ENCODE data around the gene ADGRV1. TPM values are rescaled to one million over a fixed set of nuclear protein-coding genes. Genes with fewer than 3 reads are reported as not detected.

ADGRV1 gene
- total RNA-seq, 1 experiment from 2014 or later, result 64.8 TPM

DNA sequence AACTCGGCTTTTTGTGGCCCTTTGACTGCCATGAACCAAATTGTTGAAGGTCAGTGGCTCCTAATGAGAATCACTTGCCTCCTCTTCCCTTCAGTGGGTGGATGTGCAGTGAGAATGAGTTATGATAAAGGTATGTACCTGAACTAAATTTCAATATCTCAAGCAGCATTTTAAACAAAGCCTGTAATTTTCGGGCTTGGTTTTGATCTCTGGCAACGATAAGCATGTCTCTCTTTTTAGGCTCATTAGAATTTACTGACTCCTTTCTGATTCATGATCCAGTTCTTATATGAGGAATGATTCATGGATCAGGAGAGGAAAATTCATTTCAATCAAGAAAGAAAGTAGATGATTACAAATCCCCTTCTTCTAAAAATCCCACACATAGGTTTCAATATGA, 519.0 kb downstream of the ADGRV1 start:
- Histone ChIP-seq H3K27ac (ENCODE audit: insufficient read length, low read depth, low read length) (no peak overlapping the region), H4K8ac (replicated peaks; ENCODE audit: insufficient read length, low read depth, low read length) (no peak overlapping the region), H3K9me3 (ENCODE audit: control insufficient read depth, low read depth, low read length) (no peaks in the 10 kb centered on the region), H2AK5ac (ENCODE audit: insufficient read length, low read length) (no peak overlapping the region), H3K9ac (ENCODE audit: extremely low read depth, insufficient read length, low read length) (no peak overlapping the region), H3T11ph (ENCODE audit: low read length) (no peak overlapping the region), H3K14ac (ENCODE audit: insufficient read depth, low read length) (no peak overlapping the region), H2BK15ac (ENCODE audit: low read depth, low read length) (no peak overlapping the region), H3K23ac (ENCODE audit: insufficient read length, low read depth, low read length) (no peak overlapping the region), H3K4me2 (ENCODE audit: insufficient read depth, insufficient read length, low read length) (no peak overlapping the region), H4K91ac (ENCODE audit: insufficient read length, low read depth, low read length) (no peak overlapping the region), H3K79me2 (ENCODE audit: insufficient read depth, low read length) (no peaks in the 10 kb centered on the region), H3K79me1 (ENCODE audit: insufficient read depth, low read depth, low read length, poor library complexity, severe bottlenecking) (no peaks in the 10 kb centered on the region), H2BK5ac (ENCODE audit: insufficient read length, low read length) (no peak overlapping the region), H3K18ac (ENCODE audit: insufficient read length, low read depth, low read length) (no peak overlapping the region), H2AFZ (ENCODE audit: low read length) (no peak overlapping the region), H4K20me1 (ENCODE audit: control insufficient read depth, insufficient read depth, insufficient read length) (no peaks in the 10 kb centered on the region), H3K23me2 (ENCODE audit: insufficient read length, low read depth, low read length, poor library complexity, severe bottlenecking) (no peaks in the 10 kb centered on the region), H4K5ac (ENCODE audit: insufficient read length, low read depth, low read length) (no peak overlapping the region), H3K4ac (ENCODE audit: low read depth, low read length) (no peak overlapping the region), H3K27me3 (ENCODE audit: insufficient read depth, low read length) (no peaks in the 10 kb centered on the region), H2BK12ac (ENCODE audit: insufficient read length, low read depth, low read length) (no peak overlapping the region), H2BK120ac (ENCODE audit: low read depth, low read length, poor library complexity, severe bottlenecking) (no peak overlapping the region), H3K56ac (ENCODE audit: insufficient read length, low read depth, low read length) (no peak overlapping the region), H2BK20ac (ENCODE audit: low read depth, low read length, poor library complexity, severe bottlenecking) (no peak overlapping the region), H3K4me1 (ENCODE audit: insufficient read depth, low read length) (no peaks in the 10 kb centered on the region)
- H3K4me1 Mint-ChIP-seq, result no peaks in the 10 kb centered on the region
- no peak overlapping the region for H3K4me3 Mint-ChIP-seq
- H3K27ac Mint-ChIP-seq, result no peak overlapping the region
- no peaks in the 10 kb centered on the region for H3K27me3 Mint-ChIP-seq (ENCODE audit: low read depth)
- H3K36me3 Mint-ChIP-seq (ENCODE audit: insufficient read depth in 1 of 3, low read depth in 3 of 3), result peaks cover 5 to 14% (median 12%) of the 10 kb centered on the region in 3 experiments; a peak in 6 of 7 replicates
- no peaks in the 10 kb centered on the region for H3K9me3 Mint-ChIP-seq
- WGBS (ENCODE audit: extremely low coverage, insufficient read length, low lambda C conversion rate), result no CpG with 5 or more reads among the region's 3 CpGs
- DNase-seq, result no peak
- TF ChIP-seq, protein P1, sequence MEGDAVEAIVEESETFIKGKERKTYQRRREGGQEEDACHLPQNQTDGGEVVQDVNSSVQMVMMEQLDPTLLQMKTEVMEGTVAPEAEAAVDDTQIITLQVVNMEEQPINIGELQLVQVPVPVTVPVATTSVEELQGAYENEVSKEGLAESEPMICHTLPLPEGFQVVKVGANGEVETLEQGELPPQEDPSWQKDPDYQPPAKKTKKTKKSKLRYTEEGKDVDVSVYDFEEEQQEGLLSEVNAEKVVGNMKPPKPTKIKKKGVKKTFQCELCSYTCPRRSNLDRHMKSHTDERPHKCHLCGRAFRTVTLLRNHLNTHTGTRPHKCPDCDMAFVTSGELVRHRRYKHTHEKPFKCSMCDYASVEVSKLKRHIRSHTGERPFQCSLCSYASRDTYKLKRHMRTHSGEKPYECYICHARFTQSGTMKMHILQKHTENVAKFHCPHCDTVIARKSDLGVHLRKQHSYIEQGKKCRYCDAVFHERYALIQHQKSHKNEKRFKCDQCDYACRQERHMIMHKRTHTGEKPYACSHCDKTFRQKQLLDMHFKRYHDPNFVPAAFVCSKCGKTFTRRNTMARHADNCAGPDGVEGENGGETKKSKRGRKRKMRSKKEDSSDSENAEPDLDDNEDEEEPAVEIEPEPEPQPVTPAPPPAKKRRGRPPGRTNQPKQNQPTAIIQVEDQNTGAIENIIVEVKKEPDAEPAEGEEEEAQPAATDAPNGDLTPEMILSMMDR (conservative IDR thresholded peaks at IDR 0.05), result no peak

All from H9 (cell line).